ENCODE measurements around the gene FRYL. TPM values are rescaled to one million over a fixed set of nuclear protein-coding genes. Genes with fewer than 3 reads are reported as not detected.

The FRYL gene
- total RNA-seq, 2 experiments from 2014 or later = 44.8 to 54.2 TPM

DNA sequence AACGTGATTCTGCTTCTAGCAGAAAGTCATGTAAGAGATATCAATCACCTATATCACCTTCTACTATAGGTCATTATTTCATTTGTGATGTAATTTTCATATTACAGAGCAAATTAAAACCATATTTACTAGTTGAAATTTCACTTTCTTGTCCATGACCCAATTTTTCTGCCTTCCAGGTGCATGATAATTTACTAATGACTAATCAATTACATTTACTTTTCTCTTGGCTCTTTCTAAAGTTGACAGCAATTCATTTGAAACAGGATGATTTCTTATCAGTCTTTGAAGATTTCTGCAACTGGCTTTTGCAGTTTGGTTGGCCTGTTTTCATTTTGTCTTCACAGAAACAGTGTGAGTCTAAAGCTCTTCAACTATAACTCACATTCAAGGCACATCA is 208.6 kb downstream of the FRYL start:
- Mint-ChIP-seq H3K27ac (no peak overlapping the region), H3K9me3 (no peaks in the 10 kb centered on the region), H3K4me3 (no peak overlapping the region), H3K36me3 (ENCODE audit: low read depth) (peaks cover 11% of the 10 kb centered on the region), H3K4me1 (ENCODE audit: low read depth) (no peaks in the 10 kb centered on the region), H3K27me3 (ENCODE audit: low read depth) (no peaks in the 10 kb centered on the region)
- no peak for DNase-seq
- intact Hi-C loops (cut with micrococcal nuclease) = no loop called here
- CTCF ChIA-PET = interaction anchor here (1.4 to 1.7 kb wide), 2 partner anchors 8 to 373 kb away, joined by 5 read pairs; no protein-coding TSS in a partner anchor

DNA sequence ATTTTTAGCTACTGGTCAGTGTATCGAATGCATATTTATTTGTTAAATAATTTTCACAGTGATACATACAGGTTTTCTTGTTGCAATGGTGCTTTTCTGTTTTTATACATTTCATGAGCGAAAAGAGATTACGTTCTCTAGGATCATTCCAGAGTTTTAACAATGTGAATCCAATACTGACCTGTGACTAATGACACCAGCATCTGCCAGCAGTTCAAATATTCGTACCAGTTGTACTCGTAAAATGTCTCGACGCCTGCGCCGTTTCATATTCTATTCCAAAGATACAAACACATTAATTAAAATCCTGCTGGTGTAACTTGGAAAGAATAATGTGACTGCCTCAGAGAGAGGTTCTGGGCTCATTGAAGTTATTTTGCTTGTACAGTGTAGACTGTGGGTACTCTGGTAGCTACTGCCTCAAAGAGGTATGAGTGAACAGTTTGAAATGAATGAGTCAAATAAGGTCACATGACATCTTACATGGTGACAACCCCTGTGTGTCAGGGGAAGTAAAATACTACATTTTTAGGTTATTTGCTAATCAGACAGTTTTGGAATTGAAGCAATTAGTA is 209.3 kb downstream of the FRYL start:
- Mint-ChIP-seq H3K27me3 (ENCODE audit: low read depth) (no peaks in the 10 kb centered on the region), H3K36me3 (ENCODE audit: low read depth) (peaks cover 13% of the 10 kb centered on the region), H3K4me3 (no peak overlapping the region), H3K9me3 (no peaks in the 10 kb centered on the region), H3K4me1 (ENCODE audit: low read depth) (no peaks in the 10 kb centered on the region), H3K27ac (no peak overlapping the region)
- intact Hi-C loops (cut with micrococcal nuclease) = no loop called here
- CTCF ChIA-PET = interaction anchor here (0.5 to 1.7 kb wide), 4 partner anchors 9 to 374 kb away, joined by 3 to 5 read pairs (median 4); no protein-coding TSS in a partner anchor
- no peak for DNase-seq

DNA sequence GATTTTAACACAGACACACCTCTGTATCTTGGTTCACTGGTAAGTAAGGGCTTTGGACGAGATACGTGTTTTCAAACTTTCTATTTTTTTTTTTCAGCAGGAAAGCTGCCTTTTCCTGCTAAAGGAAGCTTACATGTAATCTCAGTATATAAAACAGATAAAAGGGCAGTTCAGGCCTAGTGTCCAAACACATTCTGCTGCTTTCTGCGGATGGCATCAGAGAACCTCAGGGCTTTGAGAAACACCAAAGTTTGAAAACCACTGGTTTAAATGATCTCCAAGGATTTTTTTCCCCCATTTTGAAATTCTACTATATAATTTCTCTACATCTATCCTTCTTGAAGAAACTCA is 214.1 kb downstream of the FRYL start:
- Mint-ChIP-seq H3K4me3 (no peak overlapping the region), H3K4me1 (ENCODE audit: low read depth) (peaks cover 5% of the 10 kb centered on the region), H3K27me3 (ENCODE audit: low read depth) (no peaks in the 10 kb centered on the region), H3K27ac (no peak overlapping the region), H3K36me3 (ENCODE audit: low read depth) (peaks cover 14% of the 10 kb centered on the region), H3K9me3 (no peaks in the 10 kb centered on the region)
- CTCF ChIA-PET = interaction anchor here (0.6 to 1.1 kb wide), 2 partner anchors 14 to 15 kb away, joined by 3 to 4 read pairs; no protein-coding TSS in a partner anchor
- intact Hi-C loops (cut with micrococcal nuclease) = no loop called here
- DNase-seq = no peak

DNA sequence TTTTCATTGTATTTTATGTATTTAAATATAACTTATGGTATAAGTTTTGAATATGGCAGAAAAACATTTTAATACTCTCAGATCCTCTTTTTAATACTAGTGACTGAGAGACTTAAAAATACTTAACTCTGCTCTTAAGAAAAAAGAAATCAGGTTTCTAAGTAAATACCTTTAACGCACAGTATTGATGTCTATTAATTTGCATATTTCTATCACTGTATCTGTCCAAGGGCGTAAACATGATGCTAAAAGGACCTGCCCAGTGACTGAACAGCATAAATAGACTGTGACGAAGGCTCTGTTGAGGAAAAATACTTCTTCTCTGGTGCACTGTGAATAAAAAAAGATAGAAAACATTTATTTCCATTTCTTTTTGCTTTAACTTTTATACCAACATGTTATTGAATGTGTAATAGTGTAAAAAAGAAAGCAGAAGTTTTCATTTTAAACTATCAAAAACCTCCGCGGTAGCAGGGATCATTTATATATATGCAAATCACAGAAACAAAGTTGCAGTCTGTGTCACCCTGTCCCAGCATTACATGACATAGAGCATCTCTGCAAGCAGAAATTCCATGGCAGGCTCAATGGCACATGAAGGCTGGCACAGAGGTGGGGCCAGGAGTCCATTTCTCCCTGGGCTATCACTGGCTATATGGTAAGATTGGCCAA is 214.6 kb downstream of the FRYL start:
- Mint-ChIP-seq H3K4me1 (ENCODE audit: low read depth) (peaks cover 5% of the 10 kb centered on the region), H3K27me3 (ENCODE audit: low read depth) (no peaks in the 10 kb centered on the region), H3K9me3 (no peaks in the 10 kb centered on the region), H3K36me3 (ENCODE audit: low read depth) (peaks cover 19% of the 10 kb centered on the region), H3K4me3 (no peak overlapping the region), H3K27ac (no peak overlapping the region)
- intact Hi-C loops (cut with micrococcal nuclease) = no loop called here
- DNase-seq = no peak
- CTCF ChIA-PET = interaction anchor here (1.1 kb wide), 1 partner anchor 14 kb away, joined by 3 read pairs; no protein-coding TSS in a partner anchor

DNA sequence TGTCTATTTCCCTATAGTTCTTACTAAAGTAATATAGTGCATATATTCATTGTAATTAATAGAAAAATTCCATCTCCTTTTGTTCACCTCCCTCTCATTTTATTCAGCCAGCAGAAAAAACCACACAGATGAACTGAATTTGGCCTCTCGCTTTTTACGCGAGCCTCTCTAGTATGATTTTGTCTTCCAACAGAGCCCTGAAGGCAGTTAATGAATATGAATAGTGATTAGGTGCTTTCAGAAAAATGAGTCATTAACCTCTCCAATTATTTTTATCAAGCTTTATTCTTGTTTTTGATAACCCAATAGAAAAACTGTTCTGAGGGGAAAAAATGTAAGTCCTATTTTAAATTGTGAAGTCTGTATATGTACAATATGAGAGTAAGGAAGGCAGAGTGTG is 215.9 kb downstream of the FRYL start:
- CTCF ChIA-PET = no interaction called here
- intact Hi-C loops (cut with micrococcal nuclease) = no loop called here
- Mint-ChIP-seq H3K36me3 (ENCODE audit: low read depth) (peaks cover 29% of the 10 kb centered on the region), H3K9me3 (no peaks in the 10 kb centered on the region), H3K4me1 (ENCODE audit: low read depth) (peaks cover 5% of the 10 kb centered on the region), H3K4me3 (no peak overlapping the region), H3K27ac (no peak overlapping the region), H3K27me3 (ENCODE audit: low read depth) (no peaks in the 10 kb centered on the region)
- no peak for DNase-seq

DNA sequence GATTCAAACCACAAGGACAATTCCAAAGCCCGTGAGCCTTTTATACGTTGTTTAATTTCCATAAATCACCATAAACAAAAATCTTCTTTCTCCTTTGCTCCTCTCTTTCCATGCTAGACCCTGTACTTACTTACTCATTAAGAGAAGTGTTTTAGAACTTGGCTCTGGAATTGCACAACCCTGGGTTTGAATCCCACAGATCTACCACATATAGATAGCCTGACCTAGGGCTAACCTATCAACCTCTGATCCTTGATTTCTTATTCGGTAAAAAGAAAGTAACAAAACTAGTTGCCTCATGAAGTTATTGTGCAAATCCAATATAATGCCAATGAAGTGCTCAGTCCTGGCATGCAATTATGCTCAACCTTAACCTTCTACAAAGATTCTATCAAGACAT is 221.3 kb downstream of the FRYL start:
- Mint-ChIP-seq H3K27me3 (ENCODE audit: low read depth) (no peaks in the 10 kb centered on the region), H3K4me1 (ENCODE audit: low read depth) (no peaks in the 10 kb centered on the region), H3K36me3 (ENCODE audit: low read depth) (peaks cover 50% of the 10 kb centered on the region), H3K27ac (no peak overlapping the region), H3K4me3 (no peak overlapping the region), H3K9me3 (no peaks in the 10 kb centered on the region)
- intact Hi-C loops (cut with micrococcal nuclease) = no loop called here
- CTCF ChIA-PET = no interaction called here
- no peak for DNase-seq

DNA sequence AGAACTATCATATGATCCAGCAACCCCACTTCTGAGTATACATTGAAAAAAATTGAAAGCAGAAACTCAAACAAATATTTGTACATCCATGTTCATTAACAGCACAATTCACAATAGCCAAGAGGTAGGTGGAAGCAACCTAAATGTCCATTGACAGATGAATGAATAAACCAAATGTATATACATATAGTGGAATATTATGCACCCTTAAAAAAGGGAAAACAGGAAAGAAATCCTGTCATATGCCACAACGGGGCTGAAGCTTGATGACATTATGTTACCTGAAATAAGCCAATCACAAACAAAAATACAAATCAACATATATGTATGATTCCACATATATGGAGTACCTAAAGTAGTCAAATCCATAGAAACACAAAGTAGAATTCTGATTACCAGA is 222.1 kb downstream of the FRYL start:
- H3K27me3 Mint-ChIP-seq (ENCODE audit: low read depth) = no peaks in the 10 kb centered on the region
- intact Hi-C loops (cut with micrococcal nuclease) = no loop called here
- no peaks in the 10 kb centered on the region for H3K4me1 Mint-ChIP-seq (ENCODE audit: low read depth)
- H3K36me3 Mint-ChIP-seq (ENCODE audit: low read depth) = peaks cover 53% of the 10 kb centered on the region
- no peak overlapping the region for H3K27ac Mint-ChIP-seq
- no peaks in the 10 kb centered on the region for H3K9me3 Mint-ChIP-seq
- no peak for DNase-seq
- H3K4me3 Mint-ChIP-seq = no peak overlapping the region
- CTCF ChIA-PET = interaction anchor here (2.0 kb wide), 1 partner anchor 404 kb away, joined by 6 read pairs; no protein-coding TSS in a partner anchor

DNA sequence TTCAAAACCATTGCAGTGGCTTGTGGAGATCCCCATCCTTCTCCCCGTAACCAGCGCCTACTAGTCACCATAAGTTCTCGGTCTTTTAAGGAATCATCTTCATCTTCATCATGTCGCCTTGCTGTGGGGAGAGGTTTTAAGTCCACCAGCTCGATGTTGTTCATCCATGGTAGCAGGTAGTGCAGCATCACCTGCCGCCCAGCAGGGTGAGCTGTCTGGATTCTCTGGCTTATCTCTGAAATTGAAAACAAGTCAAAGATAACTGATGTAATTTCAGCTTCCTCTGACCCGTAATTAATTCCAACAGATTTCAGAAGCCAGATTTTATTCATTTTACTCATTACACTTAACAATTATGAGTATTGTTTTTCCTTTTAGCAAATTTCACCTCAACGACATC is 222.6 kb downstream of the FRYL start:
- intact Hi-C loops (cut with micrococcal nuclease) = no loop called here

DNA sequence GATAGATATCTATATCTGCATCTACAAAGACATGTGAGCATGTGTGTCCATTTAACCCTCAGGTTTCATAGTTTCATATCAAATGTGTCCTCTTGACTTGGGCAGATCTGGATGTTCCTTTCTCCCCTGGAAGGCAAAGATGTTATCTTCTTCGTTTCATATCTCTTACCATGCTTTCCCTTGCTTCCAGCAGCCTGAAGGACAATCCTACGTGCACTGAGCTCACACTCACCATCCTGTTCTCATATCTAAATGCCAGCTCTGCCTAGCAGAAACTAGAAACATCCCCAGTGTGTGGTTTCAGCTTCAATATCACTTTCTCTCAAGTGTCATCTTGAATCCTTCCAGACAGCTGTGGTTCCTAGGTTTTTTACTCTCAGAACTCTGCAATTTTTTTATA is 223.8 kb downstream of the FRYL start:
- H3K9me3 Mint-ChIP-seq = no peaks in the 10 kb centered on the region
- no peaks in the 10 kb centered on the region for H3K4me1 Mint-ChIP-seq (ENCODE audit: low read depth)
- H3K27ac Mint-ChIP-seq = no peak overlapping the region
- no peaks in the 10 kb centered on the region for H3K27me3 Mint-ChIP-seq (ENCODE audit: low read depth)
- DNase-seq = no peak
- peaks cover 54% of the 10 kb centered on the region for H3K36me3 Mint-ChIP-seq (ENCODE audit: low read depth)
- CTCF ChIA-PET = interaction anchor here (0.5 to 1.7 kb wide), 2 partner anchors 22 to 164 kb away, joined by 3 to 4 read pairs; no protein-coding TSS in a partner anchor
- H3K4me3 Mint-ChIP-seq = no peak overlapping the region
- intact Hi-C loops (cut with micrococcal nuclease) = no loop called here

More for the DNA sequence above, 222.6 kb downstream of the FRYL start:
- no peaks in the 10 kb centered on the region for H3K4me1 Mint-ChIP-seq (ENCODE audit: low read depth)
- H3K9me3 Mint-ChIP-seq = no peaks in the 10 kb centered on the region
- DNase-seq = peak; percentile 9
- H3K27me3 Mint-ChIP-seq (ENCODE audit: low read depth) = no peaks in the 10 kb centered on the region
- CTCF ChIA-PET = interaction anchor here (1.7 to 2.0 kb wide), 2 partner anchors 21 to 404 kb away, joined by 4 to 6 read pairs; no protein-coding TSS in a partner anchor
- no peak overlapping the region for H3K27ac Mint-ChIP-seq
- peaks cover 54% of the 10 kb centered on the region for H3K36me3 Mint-ChIP-seq (ENCODE audit: low read depth)
- H3K4me3 Mint-ChIP-seq = no peak overlapping the region

DNA sequence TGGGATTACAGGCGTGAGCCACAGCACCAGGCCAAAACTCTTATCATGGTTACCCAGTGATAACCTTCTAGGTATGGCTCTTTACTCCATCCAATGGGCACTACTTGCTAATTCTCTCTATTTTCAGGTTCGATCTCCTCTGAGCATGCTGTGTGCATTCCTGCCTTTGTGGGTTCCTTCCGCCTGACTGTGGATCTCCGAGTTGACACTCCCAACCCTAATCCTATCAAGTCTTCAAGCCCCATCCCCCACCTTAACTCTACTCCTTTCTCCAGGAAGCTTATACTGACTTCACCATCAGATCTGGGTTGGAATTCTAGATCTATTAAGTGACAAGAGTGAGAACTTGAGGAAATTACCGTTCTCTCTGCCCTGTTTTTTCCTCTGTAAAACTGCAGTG is 225.5 kb downstream of the FRYL start:
- Mint-ChIP-seq H3K27ac (no peak overlapping the region), H3K4me1 (ENCODE audit: low read depth) (no peaks in the 10 kb centered on the region), H3K27me3 (ENCODE audit: low read depth) (no peaks in the 10 kb centered on the region), H3K9me3 (no peaks in the 10 kb centered on the region), H3K36me3 (ENCODE audit: low read depth) (peaks cover 43% of the 10 kb centered on the region), H3K4me3 (no peak overlapping the region)
- DNase-seq = no peak
- intact Hi-C loops (cut with micrococcal nuclease) = no loop called here
- CTCF ChIA-PET = no interaction called here

DNA sequence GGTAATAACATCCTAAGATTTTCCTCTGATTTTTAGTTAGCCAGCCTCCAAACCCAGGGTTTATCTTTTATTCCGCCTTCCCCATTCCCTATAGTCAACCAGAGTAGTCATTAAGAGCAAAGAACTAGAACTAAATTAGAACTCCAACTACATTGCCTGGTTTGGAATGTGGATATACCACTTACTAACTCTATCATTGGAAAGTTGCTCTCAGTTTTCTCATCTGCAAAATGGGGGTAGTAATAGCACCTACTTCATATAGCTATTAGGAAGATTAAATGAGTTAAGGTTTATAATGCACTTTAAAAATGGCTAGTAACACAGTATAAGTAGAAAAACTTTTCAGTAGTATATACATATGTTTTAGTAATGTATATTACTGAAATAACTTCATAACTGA is 226.4 kb downstream of the FRYL start:
- H3K27ac Mint-ChIP-seq = no peak overlapping the region
- CTCF ChIA-PET = interaction anchor here (0.7 kb wide), 1 partner anchor 61 kb away, joined by 3 read pairs; no protein-coding TSS in a partner anchor
- H3K36me3 Mint-ChIP-seq (ENCODE audit: low read depth) = peaks cover 37% of the 10 kb centered on the region
- H3K9me3 Mint-ChIP-seq = no peaks in the 10 kb centered on the region
- no peaks in the 10 kb centered on the region for H3K27me3 Mint-ChIP-seq (ENCODE audit: low read depth)
- H3K4me3 Mint-ChIP-seq = no peak overlapping the region
- DNase-seq = no peak
- no peaks in the 10 kb centered on the region for H3K4me1 Mint-ChIP-seq (ENCODE audit: low read depth)
- intact Hi-C loops (cut with micrococcal nuclease) = no loop called here

DNA sequence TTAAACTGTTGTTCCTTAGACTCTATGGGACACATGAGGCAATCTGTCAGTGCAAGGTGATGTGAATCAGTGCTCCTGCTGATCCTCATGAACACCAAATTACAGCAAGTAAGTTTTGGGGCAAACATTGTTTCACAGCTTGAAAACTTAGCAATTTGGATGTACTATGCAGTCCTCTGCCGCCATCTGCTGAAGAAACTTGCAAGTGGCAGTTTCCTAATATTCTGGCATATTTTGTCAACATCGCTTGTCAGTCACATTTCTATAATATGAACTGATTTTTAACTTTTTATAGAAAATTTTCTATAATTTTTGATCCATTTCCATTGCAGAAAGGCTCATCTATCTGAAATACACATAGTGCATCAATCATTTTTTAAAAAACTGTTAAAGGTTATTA is 233.7 kb downstream of the FRYL start:
- no peaks in the 10 kb centered on the region for H3K9me3 Mint-ChIP-seq
- peaks cover 19% of the 10 kb centered on the region for H3K36me3 Mint-ChIP-seq (ENCODE audit: low read depth)
- no peaks in the 10 kb centered on the region for H3K4me1 Mint-ChIP-seq (ENCODE audit: low read depth)
- H3K4me3 Mint-ChIP-seq = no peak overlapping the region
- no peaks in the 10 kb centered on the region for H3K27me3 Mint-ChIP-seq (ENCODE audit: low read depth)
- CTCF ChIA-PET = interaction anchor here (0.6 to 1.8 kb wide), 9 partner anchors 15 to 399 kb away, joined by 3 to 7 read pairs (median 4); no protein-coding TSS in a partner anchor
- peak; percentile 63 for DNase-seq
- intact Hi-C loops (cut with micrococcal nuclease) = loop anchor here (1.0 to 5.0 kb wide), 3 partner anchors 101 to 419 kb away; no protein-coding TSS in a partner anchor
- H3K27ac Mint-ChIP-seq = no peak overlapping the region

DNA sequence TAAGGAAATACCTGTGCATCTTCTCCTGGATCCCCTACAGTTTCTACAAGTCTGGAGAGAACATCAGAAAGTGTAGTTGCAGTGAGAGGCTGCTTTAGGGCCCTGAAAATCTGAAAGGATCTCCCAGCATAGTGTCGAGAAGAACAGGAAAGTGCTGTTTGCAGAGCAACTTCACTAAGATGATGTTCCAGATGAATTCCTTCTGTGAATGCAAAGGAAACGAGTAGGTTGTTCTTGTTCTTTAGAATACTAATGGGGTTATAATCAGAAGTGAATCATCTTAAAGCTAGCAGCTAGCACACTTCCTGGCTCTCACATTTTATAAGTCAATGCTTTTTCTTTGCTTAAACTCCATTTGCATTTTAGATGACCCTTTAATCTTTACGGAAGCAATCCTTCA is 236.3 kb downstream of the FRYL start:
- Mint-ChIP-seq H3K9me3 (no peaks in the 10 kb centered on the region), H3K4me3 (no peak overlapping the region), H3K4me1 (ENCODE audit: low read depth) (no peaks in the 10 kb centered on the region), H3K27me3 (ENCODE audit: low read depth) (no peaks in the 10 kb centered on the region), H3K27ac (no peak overlapping the region), H3K36me3 (ENCODE audit: low read depth) (peaks cover 21% of the 10 kb centered on the region)
- CTCF ChIA-PET = interaction anchor here (1.4 kb wide), 1 partner anchor 17 kb away, joined by 5 read pairs; no protein-coding TSS in a partner anchor
- intact Hi-C loops (cut with micrococcal nuclease) = no loop called here
- no peak for DNase-seq
